SK-N-SH treated with all-trans-retinoic acid at 6 μM for 48 hours (cell line): ENCODE data around the gene NCAN.

Source experiments
- CREB5 ChIP-seq: fragments of 250-450 bp; sonication (Bioruptor Pico); IDR thresholded peaks from 2 replicates; pipeline ENCODE4 v1.5.1; 2020; ENCODE audit warnings: low read depth, mild to moderate bottlenecking, moderate library complexity
- ESRRG ChIP-seq: fragments of 250-450 bp; sonication (Bioruptor Pico); IDR thresholded peaks from 2 replicates; pipeline ENCODE4 v1.6.1; 2021; ENCODE audit warnings: mild to moderate bottlenecking
- ISL1 ChIP-seq: fragments of 250-450 bp; sonication (Bioruptor Pico); IDR thresholded peaks from 2 replicates; pipeline ENCODE4 v2.1.2; 2022; ENCODE audit warnings: mild to moderate bottlenecking, moderate library complexity
- OSR1 ChIP-seq: fragments of 250-450 bp; sonication (Bioruptor Pico); IDR thresholded peaks from 2 replicates; pipeline ENCODE4 v1.8.0; 2022; ENCODE audit warnings: moderate library complexity, mild to moderate bottlenecking, inconsistent platforms
- PATZ1 ChIP-seq: fragments of 250-450 bp; sonication (Bioruptor Pico); IDR thresholded peaks from 2 replicates; pipeline ENCODE4 v1.8.0; 2020; ENCODE audit warnings: mild to moderate bottlenecking, moderate library complexity, borderline replicate concordance
- RARB ChIP-seq: fragments of 250-450 bp; sonication (Bioruptor Pico); IDR thresholded peaks from 2 replicates; pipeline ENCODE4 v1.8.0; 2021; ENCODE audit warnings: mild to moderate bottlenecking, moderate library complexity
- ZFP30 ChIP-seq: fragments of 450-650 bp; formaldehyde crosslinking; IDR thresholded peaks from 2 replicates; pipeline ENCODE4 v1.5.0; 2022; ENCODE audit warnings: mild to moderate bottlenecking, moderate library complexity

DNA sequence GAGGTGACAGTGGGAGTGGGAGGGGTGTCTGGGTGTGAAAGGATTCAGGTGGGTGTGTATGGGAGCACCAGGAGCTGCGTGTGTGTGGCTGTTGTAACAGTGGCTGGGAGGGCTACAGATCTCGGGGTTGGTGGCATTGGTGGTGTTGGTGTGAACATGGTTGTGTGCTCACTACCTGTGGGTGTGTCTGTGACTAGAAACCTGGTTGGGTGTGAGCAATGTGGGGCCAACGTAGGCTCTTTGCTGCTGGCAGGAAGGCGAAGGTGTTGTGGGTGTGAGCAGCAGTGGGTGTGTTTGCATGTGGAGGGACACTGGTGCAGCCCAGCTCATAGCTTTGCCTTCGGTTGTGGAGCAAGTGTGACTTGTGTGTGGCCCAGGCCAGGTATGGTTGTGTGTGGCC, 4.8 kb upstream of the NCAN start:
- no peak for TF ChIP-seq PATZ1
- no peak for TF ChIP-seq ESRRG (CRISPR knock-in tag)
- no peak for TF ChIP-seq CREB5 (CRISPR knock-in tag)
- no peak for TF ChIP-seq ZFP30 (CRISPR knock-in tag)
- TF ChIP-seq ISL1 (CRISPR knock-in tag), result no peak
- TF ChIP-seq OSR1 (CRISPR knock-in tag), result no peak
- TF ChIP-seq RARB, result no peak
